ENCODE results near the gene CEBPZOS. TPM values are rescaled to one million over a fixed set of nuclear protein-coding genes. Genes with fewer than 3 reads are reported as not detected.
A peak's percentile ranks its signal among the peaks of the same experiment; 100 is the strongest.
"Not testable (repeated sequence)": the region's sequence is repeated elsewhere in the genome, so short reads cannot be mapped to it uniquely, and the experiment has no call there.

CEBPZOS gene
- total RNA-seq, 1 donor from 2014 or later = 15.9 TPM

DNA sequence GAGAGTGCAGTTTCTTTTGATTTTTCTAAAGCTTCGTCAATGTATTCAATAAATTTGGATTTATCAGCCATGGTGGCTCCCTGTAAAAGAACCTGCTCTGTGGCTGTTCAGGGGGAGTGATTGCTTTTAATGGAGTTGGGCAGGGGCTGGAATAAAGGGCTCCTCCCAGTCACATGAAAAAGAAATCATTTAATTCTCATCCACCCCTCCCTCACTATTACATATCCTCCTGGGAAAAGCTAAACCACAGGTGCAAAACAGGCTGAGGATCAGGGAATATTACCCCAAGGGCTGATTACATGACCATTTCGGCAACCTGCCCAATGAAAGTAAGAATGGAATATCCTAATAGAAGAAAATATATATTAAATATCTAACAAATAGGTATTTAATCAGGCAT, 7.7 kb upstream of the CEBPZOS start, which contains the start of gene SULT6B1:
SULT6B1 (minus strand) TSS at position 101 of the 400 bp plus-strand sequence; CDS start at position 71, 30 bp downstream.
- DNase-seq (ENCODE audit: low read depth) = no peak
- Histone ChIP-seq H3K36me3 (ENCODE audit: control insufficient read depth, insufficient read depth, low read length) (no peaks in the 10 kb centered on the region), H3K27me3 (ENCODE audit: control insufficient read depth, insufficient read depth, low read length) (no peaks in the 10 kb centered on the region), H3K4me3 (ENCODE audit: low read depth, low read length) (no peak within 1 kb of the TSS)
- TF ChIP-seq, protein P1, sequence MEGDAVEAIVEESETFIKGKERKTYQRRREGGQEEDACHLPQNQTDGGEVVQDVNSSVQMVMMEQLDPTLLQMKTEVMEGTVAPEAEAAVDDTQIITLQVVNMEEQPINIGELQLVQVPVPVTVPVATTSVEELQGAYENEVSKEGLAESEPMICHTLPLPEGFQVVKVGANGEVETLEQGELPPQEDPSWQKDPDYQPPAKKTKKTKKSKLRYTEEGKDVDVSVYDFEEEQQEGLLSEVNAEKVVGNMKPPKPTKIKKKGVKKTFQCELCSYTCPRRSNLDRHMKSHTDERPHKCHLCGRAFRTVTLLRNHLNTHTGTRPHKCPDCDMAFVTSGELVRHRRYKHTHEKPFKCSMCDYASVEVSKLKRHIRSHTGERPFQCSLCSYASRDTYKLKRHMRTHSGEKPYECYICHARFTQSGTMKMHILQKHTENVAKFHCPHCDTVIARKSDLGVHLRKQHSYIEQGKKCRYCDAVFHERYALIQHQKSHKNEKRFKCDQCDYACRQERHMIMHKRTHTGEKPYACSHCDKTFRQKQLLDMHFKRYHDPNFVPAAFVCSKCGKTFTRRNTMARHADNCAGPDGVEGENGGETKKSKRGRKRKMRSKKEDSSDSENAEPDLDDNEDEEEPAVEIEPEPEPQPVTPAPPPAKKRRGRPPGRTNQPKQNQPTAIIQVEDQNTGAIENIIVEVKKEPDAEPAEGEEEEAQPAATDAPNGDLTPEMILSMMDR (IDR thresholded peaks at IDR 0.05; ENCODE audit: insufficient read depth, low read length, poor library complexity, severe bottlenecking) = no peak

DNA sequence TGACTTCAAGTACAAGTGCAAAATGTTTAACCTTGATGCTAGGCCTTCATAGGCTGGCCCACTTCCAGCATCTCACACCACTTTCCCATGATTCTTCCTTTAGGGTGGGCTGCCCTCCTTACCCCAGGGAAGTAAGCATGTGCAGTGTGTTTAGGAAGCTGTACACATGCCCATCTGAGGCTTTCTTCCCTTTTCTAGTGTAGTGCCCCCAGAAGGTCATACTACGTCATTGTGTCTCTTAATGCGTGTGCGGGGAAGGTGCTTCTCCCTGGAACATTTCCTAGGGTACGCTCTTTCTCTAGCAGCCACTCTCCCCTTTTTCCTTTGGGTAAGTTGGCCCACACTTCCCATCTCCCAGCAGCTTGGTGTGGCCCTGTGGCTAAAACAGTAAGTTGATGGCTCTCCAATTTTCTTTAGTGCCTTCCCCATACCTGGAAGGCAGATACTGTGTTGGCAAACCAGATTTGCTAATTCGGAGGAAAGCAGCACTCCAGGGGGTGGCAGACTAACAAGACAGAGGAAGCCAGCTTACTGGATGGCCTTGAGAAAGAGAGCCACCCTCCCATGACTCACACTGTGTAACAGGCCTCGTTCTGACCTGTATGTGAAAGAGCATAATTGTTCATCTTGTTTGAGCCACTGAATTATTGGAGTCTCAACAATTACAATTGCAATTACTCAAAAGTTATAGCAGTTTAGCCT, 6.7 kb upstream of the CEBPZOS start:
- TF ChIP-seq, protein P1 (IDR thresholded peaks at IDR 0.05; ENCODE audit: insufficient read depth, low read length, poor library complexity, severe bottlenecking) = no peak
- Histone ChIP-seq H3K27me3 (ENCODE audit: control insufficient read depth, insufficient read depth, low read length) (no peaks in the 10 kb centered on the region), H3K36me3 (ENCODE audit: control insufficient read depth, insufficient read depth, low read length) (no peaks in the 10 kb centered on the region), H3K4me3 (ENCODE audit: low read depth, low read length) (no peak overlapping the region)
- peak; percentile 61 for DNase-seq (ENCODE audit: low read depth)

DNA sequence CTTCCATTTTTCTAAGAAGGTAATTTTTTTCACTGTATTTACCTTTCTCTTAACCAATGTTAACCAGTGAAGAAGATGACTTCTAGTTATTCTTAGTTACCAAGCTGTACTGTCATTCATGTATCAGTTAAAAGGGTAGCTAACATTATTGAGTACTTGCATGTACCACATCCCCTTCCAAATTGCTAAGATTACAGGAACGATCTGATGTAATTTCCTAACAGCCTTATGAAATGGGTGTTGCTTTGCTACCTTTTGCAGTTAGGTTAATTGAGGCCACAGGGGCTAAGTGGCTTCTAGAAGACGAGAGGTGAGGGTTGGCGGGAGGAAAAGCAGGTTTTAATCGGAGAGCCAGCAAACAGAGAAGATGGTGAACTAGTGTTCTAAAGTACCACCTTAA, 6.0 kb upstream of the CEBPZOS start:
- no peak for DNase-seq (ENCODE audit: low read depth)
- Histone ChIP-seq H3K4me3 (ENCODE audit: low read depth, low read length) (no peak overlapping the region), H3K36me3 (ENCODE audit: control insufficient read depth, insufficient read depth, low read length) (no peaks in the 10 kb centered on the region), H3K27me3 (ENCODE audit: control insufficient read depth, insufficient read depth, low read length) (no peaks in the 10 kb centered on the region)
- TF ChIP-seq, protein P1 (IDR thresholded peaks at IDR 0.05; ENCODE audit: insufficient read depth, low read length, poor library complexity, severe bottlenecking) = no peak

DNA sequence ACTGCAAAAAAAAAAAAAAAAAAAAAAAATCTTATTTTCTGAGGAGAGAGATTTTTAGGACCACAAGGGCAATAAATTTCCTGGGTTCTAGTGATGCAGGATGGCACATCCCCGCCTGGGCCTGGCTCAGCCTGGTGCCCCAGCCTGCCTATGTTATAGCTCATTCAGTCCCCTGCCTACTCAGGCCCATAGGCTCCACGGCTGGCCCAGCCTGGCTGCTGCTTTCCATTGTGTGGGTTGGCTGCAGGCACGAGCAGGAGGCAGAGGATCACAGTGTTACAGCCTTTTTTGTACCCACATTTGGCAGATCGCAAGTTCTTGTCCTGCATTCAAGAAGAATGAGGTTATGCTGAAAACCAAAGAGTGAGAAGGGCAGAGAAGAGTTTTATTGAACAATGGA, 5.0 kb upstream of the CEBPZOS start:
- no peaks in the 10 kb centered on the region for H3K36me3 ChIP-seq (ENCODE audit: control insufficient read depth, insufficient read depth, low read length)
- TF ChIP-seq, protein P1 (IDR thresholded peaks at IDR 0.05; ENCODE audit: insufficient read depth, low read length, poor library complexity, severe bottlenecking) = no peak
- DNase-seq (ENCODE audit: low read depth) = no peak

DNA sequence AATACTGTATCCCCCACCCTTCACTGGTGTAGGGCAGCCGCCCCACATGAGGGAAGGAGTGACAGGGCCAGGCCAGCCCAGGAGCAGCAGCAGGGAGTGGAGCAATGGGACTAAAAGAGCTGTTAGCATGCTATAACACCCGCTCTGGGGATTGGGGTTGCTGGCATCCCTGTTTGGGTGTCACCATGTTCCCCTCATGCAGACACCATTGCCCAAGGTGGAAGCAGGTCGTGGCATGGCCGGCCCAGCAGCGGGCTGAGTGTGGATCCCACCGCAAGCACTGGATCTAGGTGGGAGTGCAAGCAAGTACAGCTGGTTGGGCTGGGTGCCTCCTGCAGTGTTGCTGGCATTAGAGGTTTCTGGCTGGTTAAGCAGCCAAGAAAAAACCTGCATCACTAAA, 4.5 kb upstream of the CEBPZOS start:
- Histone ChIP-seq H3K27me3 (ENCODE audit: control insufficient read depth, insufficient read depth, low read length) (no peaks in the 10 kb centered on the region), H3K36me3 (ENCODE audit: control insufficient read depth, insufficient read depth, low read length) (no peaks in the 10 kb centered on the region), H3K4me3 (ENCODE audit: low read depth, low read length) (no peak overlapping the region)
- TF ChIP-seq, protein P1 (IDR thresholded peaks at IDR 0.05; ENCODE audit: insufficient read depth, low read length, poor library complexity, severe bottlenecking) = no peak
- DNase-seq (ENCODE audit: low read depth) = no peak

More for the DNA sequence above, 5.0 kb upstream of the CEBPZOS start:
- Histone ChIP-seq H3K4me3 (ENCODE audit: low read depth, low read length) (no peak overlapping the region), H3K27me3 (ENCODE audit: control insufficient read depth, insufficient read depth, low read length) (no peaks in the 10 kb centered on the region)

DNA sequence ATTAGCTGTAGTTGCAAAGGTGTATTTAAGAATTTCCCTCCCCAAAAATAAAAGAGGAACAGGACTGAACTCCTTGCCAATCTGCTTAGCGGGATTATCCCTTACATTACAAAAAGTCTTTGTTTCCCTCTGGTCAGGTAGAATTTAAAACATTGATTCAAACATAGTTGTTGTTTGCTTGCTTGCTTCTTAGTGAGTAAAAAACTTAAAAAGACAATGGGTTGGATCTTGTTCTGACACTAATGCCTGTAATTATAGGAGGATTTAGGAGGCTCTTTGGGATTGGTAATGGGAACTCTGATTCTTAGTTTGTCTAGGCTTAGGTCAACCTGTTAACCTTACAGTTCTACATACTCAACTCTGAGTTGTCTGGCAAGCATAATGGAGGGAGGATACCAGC, 3.7 kb upstream of the CEBPZOS start:
- TF ChIP-seq, protein P1 (IDR thresholded peaks at IDR 0.05; ENCODE audit: insufficient read depth, low read length, poor library complexity, severe bottlenecking) = no peak
- Histone ChIP-seq H3K27me3 (ENCODE audit: control insufficient read depth, insufficient read depth, low read length) (no peaks in the 10 kb centered on the region), H3K36me3 (ENCODE audit: control insufficient read depth, insufficient read depth, low read length) (no peaks in the 10 kb centered on the region), H3K4me3 (ENCODE audit: low read depth, low read length) (no peak overlapping the region)
- no peak for DNase-seq (ENCODE audit: low read depth)

DNA sequence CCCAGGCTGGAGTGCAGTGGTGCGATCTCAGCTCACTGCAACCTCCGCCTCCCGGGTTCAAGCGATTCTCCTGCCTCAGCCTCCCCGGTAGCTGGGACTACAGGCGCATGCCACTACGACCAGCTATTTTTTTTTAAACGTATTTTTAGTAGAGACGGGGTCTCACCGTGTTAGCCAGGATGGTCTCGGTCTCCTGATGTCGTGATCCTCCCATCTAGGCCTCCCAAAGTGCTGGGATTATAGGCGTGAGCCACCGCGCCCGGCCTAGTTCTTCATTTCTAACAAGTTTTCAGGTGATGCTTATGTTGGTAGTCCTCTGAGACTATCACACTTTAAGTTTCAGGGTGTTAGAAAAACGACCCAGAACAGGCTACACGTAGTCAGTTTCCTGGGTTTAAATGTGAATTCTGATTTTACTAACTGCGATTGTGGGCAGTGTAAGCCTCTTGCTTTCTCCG, 405 bp upstream of the CEBPZOS start:
- peak overlapping the region; percentile 59 for H3K4me3 ChIP-seq (ENCODE audit: low read depth, low read length)
- H3K36me3 ChIP-seq (ENCODE audit: control insufficient read depth, insufficient read depth, low read length); DNase-seq (ENCODE audit: low read depth); H3K27me3 ChIP-seq (ENCODE audit: control insufficient read depth, insufficient read depth, low read length): not testable (repeated sequence)

Measured in kidney epithelial cell (primary cell).